ENCODE measurements around the gene GLI3. TPM values are rescaled to one million over a fixed set of nuclear protein-coding genes. Genes with fewer than 3 reads are reported as not detected.

Gene GLI3
- total RNA-seq, 1 experiment from 2014 or later = 45.0 TPM

DNA sequence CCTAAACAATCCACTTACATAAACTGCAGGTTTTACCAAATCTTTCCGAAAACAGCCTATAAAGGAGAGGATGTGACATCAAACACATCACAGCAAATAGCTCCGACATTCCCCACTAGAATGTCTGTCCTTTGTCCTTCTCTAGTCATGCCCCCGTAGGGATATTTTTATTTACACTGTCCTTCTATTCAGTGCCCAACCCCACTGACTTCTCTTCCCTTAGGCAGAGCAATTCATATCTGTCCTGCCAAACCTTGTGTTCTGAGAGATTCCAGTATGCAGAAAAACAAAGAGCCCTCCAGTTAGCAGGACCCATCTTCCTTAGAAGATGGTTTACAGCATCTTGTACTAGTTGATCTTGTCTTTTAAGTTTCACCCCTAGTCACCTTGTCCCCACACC is 5.4 kb upstream of the GLI3 start:
- Histone ChIP-seq H3K79me1 (ENCODE audit: insufficient read depth, low read depth, low read length, poor library complexity, severe bottlenecking) (no peaks in the 10 kb centered on the region), H3K27ac (ENCODE audit: insufficient read length, low read depth, low read length) (no peak overlapping the region), H3K23ac (ENCODE audit: insufficient read length, low read depth, low read length) (no peak overlapping the region), H2BK5ac (ENCODE audit: insufficient read length, low read length) (no peak overlapping the region), H3K4me1 (ENCODE audit: insufficient read depth, low read length) (0 out of 2 replicates have a peak, but pooled peaks cover 3% of the 10 kb centered on the region), H3K27me3 (ENCODE audit: insufficient read depth, low read length) (no peaks in the 10 kb centered on the region; the same call in 1 of the 2 replicates), H2AK5ac (ENCODE audit: insufficient read length, low read length) (no peak overlapping the region), H4K8ac (replicated peaks; ENCODE audit: insufficient read length, low read depth, low read length) (no peak overlapping the region), H2BK20ac (ENCODE audit: low read depth, low read length, poor library complexity, severe bottlenecking) (no peak overlapping the region), H3T11ph (ENCODE audit: low read length) (no peak overlapping the region), H4K91ac (ENCODE audit: insufficient read length, low read depth, low read length) (no peak overlapping the region), H2BK12ac (ENCODE audit: insufficient read length, low read depth, low read length) (no peak overlapping the region), H3K9ac (ENCODE audit: extremely low read depth, insufficient read length, low read length) (no peak overlapping the region), H3K4me2 (ENCODE audit: insufficient read depth, insufficient read length, low read length) (no peak overlapping the region), H3K79me2 (ENCODE audit: insufficient read depth, low read length) (no peaks in the 10 kb centered on the region), H2AFZ (ENCODE audit: low read length) (no peak overlapping the region), H3K14ac (ENCODE audit: insufficient read depth, low read length) (no peak overlapping the region), H3K4ac (ENCODE audit: low read depth, low read length) (no peak overlapping the region), H4K5ac (ENCODE audit: insufficient read length, low read depth, low read length) (no peak overlapping the region), H2BK15ac (ENCODE audit: low read depth, low read length) (no peak overlapping the region), H3K56ac (ENCODE audit: insufficient read length, low read depth, low read length) (no peak overlapping the region), H4K20me1 (ENCODE audit: control insufficient read depth, insufficient read depth, insufficient read length) (no peaks in the 10 kb centered on the region), H3K18ac (ENCODE audit: insufficient read length, low read depth, low read length) (no peak overlapping the region), H2BK120ac (ENCODE audit: low read depth, low read length, poor library complexity, severe bottlenecking) (no peak overlapping the region), H3K23me2 (ENCODE audit: insufficient read length, low read depth, low read length, poor library complexity, severe bottlenecking) (peaks cover 11% of the 10 kb centered on the region), H3K9me3 (ENCODE audit: control insufficient read depth, low read depth, low read length) (no peaks in the 10 kb centered on the region)
- no CpG with 5 or more reads among the region's 3 CpGs for WGBS (ENCODE audit: extremely low coverage, insufficient read length, low lambda C conversion rate)
- Mint-ChIP-seq H3K27ac (no peak overlapping the region), H3K36me3 (ENCODE audit: insufficient read depth in 1 of 3, low read depth in 3 of 3) (no peaks in the 10 kb centered on the region), H3K4me3 (no peak overlapping the region), H3K4me1 (peaks cover 25 to 29% of the 10 kb centered on the region in 2 experiments), H3K9me3 (no peaks in the 10 kb centered on the region; a peak in 1 of 5 replicates), H3K27me3 (ENCODE audit: low read depth) (peaks cover 36% of the 10 kb centered on the region)
- TF ChIP-seq, protein P1, sequence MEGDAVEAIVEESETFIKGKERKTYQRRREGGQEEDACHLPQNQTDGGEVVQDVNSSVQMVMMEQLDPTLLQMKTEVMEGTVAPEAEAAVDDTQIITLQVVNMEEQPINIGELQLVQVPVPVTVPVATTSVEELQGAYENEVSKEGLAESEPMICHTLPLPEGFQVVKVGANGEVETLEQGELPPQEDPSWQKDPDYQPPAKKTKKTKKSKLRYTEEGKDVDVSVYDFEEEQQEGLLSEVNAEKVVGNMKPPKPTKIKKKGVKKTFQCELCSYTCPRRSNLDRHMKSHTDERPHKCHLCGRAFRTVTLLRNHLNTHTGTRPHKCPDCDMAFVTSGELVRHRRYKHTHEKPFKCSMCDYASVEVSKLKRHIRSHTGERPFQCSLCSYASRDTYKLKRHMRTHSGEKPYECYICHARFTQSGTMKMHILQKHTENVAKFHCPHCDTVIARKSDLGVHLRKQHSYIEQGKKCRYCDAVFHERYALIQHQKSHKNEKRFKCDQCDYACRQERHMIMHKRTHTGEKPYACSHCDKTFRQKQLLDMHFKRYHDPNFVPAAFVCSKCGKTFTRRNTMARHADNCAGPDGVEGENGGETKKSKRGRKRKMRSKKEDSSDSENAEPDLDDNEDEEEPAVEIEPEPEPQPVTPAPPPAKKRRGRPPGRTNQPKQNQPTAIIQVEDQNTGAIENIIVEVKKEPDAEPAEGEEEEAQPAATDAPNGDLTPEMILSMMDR (conservative IDR thresholded peaks at IDR 0.05) = no peak
- no peak for DNase-seq
